ENCODE measurements around the gene PJA1. TPM values are rescaled to one million over a fixed set of nuclear protein-coding genes. Genes with fewer than 3 reads are reported as not detected.

Gene PJA1
- total RNA-seq, 1 donor from 2014 or later: 11.3 TPM

DNA sequence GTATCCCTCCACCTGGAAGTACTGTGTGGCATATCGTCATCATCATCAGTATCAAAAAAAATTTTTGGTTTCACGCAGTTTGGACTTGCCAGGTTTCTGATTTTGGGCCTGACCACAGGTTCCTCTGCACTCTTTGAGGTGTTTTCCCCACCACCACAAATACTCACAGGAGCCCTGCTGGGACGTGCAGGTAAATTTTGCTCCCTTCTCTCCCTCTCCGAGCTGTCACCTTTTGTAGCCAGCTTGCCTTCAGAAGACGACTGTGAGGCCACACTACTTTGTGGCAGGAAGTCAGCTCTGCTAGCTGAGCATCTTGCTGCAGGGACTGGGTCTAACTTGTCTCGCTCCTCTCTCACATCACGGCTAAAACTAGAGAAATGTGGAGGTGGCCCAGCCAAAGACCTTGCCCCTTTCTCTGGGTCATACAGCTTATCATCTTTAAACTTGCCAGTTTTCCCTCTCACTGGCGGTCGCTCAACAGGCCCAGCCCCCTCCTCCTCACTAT lies 2.8 kb downstream of the PJA1 start:
- H3K36me3 Mint-ChIP-seq (ENCODE audit: low read depth, unreplicated experiment): peaks cover 11% of the 10 kb centered on the region
- peak overlapping the region; percentile 24 for H3K27ac Mint-ChIP-seq (ENCODE audit: unreplicated experiment)
- TF ChIP-seq, protein P1, sequence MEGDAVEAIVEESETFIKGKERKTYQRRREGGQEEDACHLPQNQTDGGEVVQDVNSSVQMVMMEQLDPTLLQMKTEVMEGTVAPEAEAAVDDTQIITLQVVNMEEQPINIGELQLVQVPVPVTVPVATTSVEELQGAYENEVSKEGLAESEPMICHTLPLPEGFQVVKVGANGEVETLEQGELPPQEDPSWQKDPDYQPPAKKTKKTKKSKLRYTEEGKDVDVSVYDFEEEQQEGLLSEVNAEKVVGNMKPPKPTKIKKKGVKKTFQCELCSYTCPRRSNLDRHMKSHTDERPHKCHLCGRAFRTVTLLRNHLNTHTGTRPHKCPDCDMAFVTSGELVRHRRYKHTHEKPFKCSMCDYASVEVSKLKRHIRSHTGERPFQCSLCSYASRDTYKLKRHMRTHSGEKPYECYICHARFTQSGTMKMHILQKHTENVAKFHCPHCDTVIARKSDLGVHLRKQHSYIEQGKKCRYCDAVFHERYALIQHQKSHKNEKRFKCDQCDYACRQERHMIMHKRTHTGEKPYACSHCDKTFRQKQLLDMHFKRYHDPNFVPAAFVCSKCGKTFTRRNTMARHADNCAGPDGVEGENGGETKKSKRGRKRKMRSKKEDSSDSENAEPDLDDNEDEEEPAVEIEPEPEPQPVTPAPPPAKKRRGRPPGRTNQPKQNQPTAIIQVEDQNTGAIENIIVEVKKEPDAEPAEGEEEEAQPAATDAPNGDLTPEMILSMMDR (IDR thresholded peaks at IDR 0.05; ENCODE audit: unreplicated experiment): no peak
- peaks cover 9% of the 10 kb centered on the region for H3K27me3 Mint-ChIP-seq (ENCODE audit: unreplicated experiment)
- no peak overlapping the region for H3K4me3 Mint-ChIP-seq (ENCODE audit: unreplicated experiment)
- H3K4me1 Mint-ChIP-seq (ENCODE audit: unreplicated experiment): peaks cover 3% of the 10 kb centered on the region
- H3K9me3 Mint-ChIP-seq (ENCODE audit: unreplicated experiment): no peaks in the 10 kb centered on the region
- no peak for DNase-seq (ENCODE audit: low spot score)

DNA sequence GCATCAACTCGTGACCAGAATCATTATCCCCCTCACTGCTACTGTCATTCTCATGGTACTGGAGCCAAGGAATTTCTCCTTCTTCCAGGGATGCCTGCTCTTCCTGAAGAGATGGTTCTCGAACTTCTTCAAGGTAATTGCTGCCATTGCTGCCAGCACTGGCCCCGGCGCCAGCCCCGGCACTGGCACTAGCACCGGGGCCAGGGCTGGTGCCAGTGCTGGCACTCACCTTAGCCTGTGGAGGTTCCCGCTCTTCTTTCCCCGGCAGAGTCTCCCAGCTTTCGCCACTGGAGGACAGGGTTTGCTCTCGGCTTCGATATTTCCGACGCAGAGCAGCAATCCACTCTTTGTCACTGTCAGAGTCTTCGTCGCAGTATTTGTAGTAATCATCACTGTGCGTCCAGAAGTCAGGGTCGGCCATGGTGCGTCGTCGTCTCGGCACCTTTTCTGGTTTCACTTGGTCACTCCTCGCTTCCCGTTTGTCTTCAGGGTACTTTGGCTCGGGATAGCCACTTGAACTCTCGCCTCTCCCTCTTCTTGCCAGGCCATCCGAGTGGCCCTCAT lies 3.4 kb downstream of the PJA1 start:
- H3K4me3 Mint-ChIP-seq (ENCODE audit: unreplicated experiment): no peak overlapping the region
- peaks cover 11% of the 10 kb centered on the region for H3K36me3 Mint-ChIP-seq (ENCODE audit: low read depth, unreplicated experiment)
- peaks cover 9% of the 10 kb centered on the region for H3K27me3 Mint-ChIP-seq (ENCODE audit: unreplicated experiment)
- no peak for DNase-seq (ENCODE audit: low spot score)
- H3K4me1 Mint-ChIP-seq (ENCODE audit: unreplicated experiment): peaks cover 3% of the 10 kb centered on the region
- TF ChIP-seq, protein P1 (IDR thresholded peaks at IDR 0.05; ENCODE audit: unreplicated experiment): no peak
- H3K9me3 Mint-ChIP-seq (ENCODE audit: unreplicated experiment): no peaks in the 10 kb centered on the region
- no peak overlapping the region for H3K27ac Mint-ChIP-seq (ENCODE audit: unreplicated experiment)

DNA sequence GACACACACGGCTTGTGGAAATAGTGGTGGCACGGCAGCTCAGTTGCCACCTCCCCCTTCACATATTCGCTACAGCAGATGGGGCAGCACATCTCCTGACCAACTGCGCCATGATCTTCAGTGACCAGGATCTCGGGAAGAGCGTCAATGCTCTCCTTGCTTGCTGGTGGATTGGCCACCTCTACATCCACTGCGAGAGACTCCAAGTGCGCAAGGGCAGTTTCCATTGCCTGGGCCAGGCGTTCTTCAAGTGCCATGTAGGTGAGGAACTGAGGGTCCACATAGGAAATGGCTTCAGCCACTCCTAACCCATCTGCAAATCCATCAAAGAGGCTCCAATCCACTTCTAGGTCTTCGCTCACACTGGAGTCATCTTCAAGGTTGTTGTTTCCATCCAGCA lies 3.9 kb downstream of the PJA1 start:
- H3K4me3 Mint-ChIP-seq (ENCODE audit: unreplicated experiment): no peak overlapping the region
- H3K27ac Mint-ChIP-seq (ENCODE audit: unreplicated experiment): no peak overlapping the region
- peaks cover 9% of the 10 kb centered on the region for H3K27me3 Mint-ChIP-seq (ENCODE audit: unreplicated experiment)
- TF ChIP-seq, protein P1 (IDR thresholded peaks at IDR 0.05; ENCODE audit: unreplicated experiment): no peak
- H3K9me3 Mint-ChIP-seq (ENCODE audit: unreplicated experiment): no peaks in the 10 kb centered on the region
- H3K36me3 Mint-ChIP-seq (ENCODE audit: low read depth, unreplicated experiment): peaks cover 11% of the 10 kb centered on the region
- H3K4me1 Mint-ChIP-seq (ENCODE audit: unreplicated experiment): peaks cover 3% of the 10 kb centered on the region
- DNase-seq (ENCODE audit: low spot score): no peak

DNA sequence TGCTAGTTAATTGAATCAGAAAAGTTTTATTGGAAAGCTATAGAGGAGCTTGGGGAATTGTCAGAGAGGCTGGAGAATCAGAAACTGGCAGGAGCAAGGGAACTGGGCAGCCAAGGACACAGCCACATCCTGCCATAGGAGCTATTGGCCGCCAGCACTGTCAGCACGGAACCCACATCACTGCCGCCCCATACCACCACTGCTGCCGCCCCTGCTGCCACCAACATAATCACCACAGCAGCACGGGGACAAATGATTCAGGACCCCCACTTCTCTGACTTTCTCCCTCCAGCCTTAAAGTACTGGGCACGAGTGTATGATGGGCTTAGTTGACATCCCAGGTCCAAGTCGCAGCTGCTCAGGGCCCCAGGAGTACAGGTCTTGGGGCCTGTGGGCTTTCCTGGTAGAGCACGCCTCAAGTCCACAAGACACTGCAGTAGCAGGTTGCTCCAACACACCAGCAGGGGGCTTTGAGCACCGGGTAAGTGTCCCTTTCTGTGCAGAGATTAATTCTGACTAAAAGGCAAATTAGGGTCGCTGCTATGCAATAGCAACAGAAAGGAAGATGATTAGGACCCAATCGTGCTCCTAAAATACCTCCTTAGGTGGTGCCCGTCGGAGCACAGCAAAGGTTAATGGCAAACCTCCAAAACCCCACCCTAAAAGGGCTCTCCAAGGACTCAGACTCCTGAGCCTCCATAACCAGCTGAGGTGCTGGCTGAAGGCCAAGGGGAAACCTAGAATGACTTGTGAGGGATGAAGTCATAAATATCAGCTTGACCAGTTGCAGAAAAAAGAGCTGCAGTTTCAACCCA lies 6.9 kb downstream of the PJA1 start:
- Mint-ChIP-seq H3K4me1 (ENCODE audit: unreplicated experiment) (no peaks in the 10 kb centered on the region), H3K27ac (ENCODE audit: unreplicated experiment) (no peak overlapping the region), H3K36me3 (ENCODE audit: low read depth, unreplicated experiment) (peaks cover 11% of the 10 kb centered on the region), H3K9me3 (ENCODE audit: unreplicated experiment) (no peaks in the 10 kb centered on the region), H3K27me3 (ENCODE audit: unreplicated experiment) (peaks cover 3% of the 10 kb centered on the region), H3K4me3 (ENCODE audit: unreplicated experiment) (no peak overlapping the region)
- TF ChIP-seq, protein P1 (IDR thresholded peaks at IDR 0.05; ENCODE audit: unreplicated experiment): peak; percentile 50
- peak; percentile 24 for DNase-seq (ENCODE audit: low spot score)

DNA sequence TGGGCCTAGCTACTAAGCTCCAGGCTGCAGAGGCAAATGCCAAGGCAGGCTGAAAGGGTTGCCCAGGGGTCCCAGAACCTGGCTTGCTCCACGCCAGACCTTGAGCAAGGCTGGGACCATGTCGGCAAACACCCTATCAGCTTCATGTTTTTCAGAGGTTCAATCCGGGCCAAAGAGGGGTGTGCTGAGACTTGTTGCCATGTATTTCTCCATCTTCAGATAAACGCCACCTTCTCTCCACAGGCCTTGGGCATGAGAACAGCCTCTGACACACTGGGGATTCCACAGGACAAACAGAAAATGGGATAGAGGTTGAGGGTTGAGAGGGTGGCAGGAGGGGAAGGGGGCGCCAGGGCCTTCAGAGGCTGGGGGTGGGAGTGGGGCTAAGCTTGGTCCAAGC lies 8.6 kb downstream of the PJA1 start:
- Mint-ChIP-seq H3K4me3 (ENCODE audit: unreplicated experiment) (no peak overlapping the region), H3K27ac (ENCODE audit: unreplicated experiment) (no peak overlapping the region), H3K27me3 (ENCODE audit: unreplicated experiment) (no peaks in the 10 kb centered on the region), H3K4me1 (ENCODE audit: unreplicated experiment) (no peaks in the 10 kb centered on the region), H3K36me3 (ENCODE audit: low read depth, unreplicated experiment) (no peaks in the 10 kb centered on the region), H3K9me3 (ENCODE audit: unreplicated experiment) (no peaks in the 10 kb centered on the region)
- TF ChIP-seq, protein P1 (IDR thresholded peaks at IDR 0.05; ENCODE audit: unreplicated experiment): no peak
- no peak for DNase-seq (ENCODE audit: low spot score)

Measured in endothelial cell (in vitro differentiated cells).